ENCODE data around the gene MEGF10. TPM values are rescaled to one million over a fixed set of nuclear protein-coding genes. Genes with fewer than 3 reads are reported as not detected.

MEGF10 gene
- total and polyA plus RNA-seq, 2 experiments from 2014 or later = not detected

GRCh38 chr5:127404190-127404589 is 113.6 kb downstream of the MEGF10 start:
- no peak for TF ChIP-seq EZH2phosphoT487 (IDR thresholded peaks at IDR 0.05; ENCODE audit: insufficient read depth, low read depth)
- TF ChIP-seq EZH2 (IDR thresholded peaks at IDR 0.05; ENCODE audit: insufficient read depth, poor library complexity, severe bottlenecking) = no peak
- 87 to 88% methylated on average over 3 of the region's 3 CpGs for WGBS, 2 experiments (ENCODE audit: low coverage in 1 of 2, low lambda C conversion rate in 2 of 2, missing lambda C conversion rate in 2 of 2)
- in situ Hi-C loops (cut with MboI) = no loop called here

DNA sequence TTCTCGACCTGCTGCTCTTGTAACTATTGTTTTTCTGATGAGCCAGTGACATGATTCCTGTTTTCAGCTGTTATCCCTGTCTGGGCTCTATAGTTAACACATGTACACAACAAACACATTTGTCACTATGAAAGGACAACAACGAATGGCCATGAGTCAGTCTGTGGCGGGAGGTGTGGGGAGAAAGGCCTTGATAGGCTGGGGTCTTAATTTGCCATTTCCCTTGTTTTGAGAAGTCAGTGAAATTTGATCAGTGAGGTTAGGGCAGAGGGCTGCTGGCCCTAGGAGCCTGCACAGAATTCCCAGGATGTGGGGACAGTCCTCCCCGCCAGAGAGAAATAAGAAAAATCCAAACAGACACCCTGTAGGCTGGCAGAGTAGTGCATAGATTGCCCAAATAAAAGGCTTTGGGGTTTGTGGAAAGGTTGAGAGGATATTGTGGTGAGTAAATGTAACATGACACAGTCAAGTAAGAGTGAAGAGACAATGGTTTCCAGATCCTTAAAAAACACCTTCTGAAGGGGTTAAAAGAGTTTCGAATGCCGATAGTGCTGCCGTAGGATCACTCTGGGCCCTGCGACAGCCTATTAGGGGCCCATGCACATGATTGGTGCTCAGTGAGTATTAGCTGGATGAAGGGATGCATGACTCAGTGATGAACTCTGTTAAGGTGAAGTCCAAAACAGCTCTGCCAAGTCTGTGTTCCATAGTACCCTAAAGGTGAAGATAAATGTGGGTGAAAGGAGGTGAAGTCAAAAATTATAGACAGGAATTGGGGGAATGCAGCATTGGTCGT is 115.9 kb downstream of the MEGF10 start:
- H3K9me3 ChIP-seq (ENCODE audit: low read depth) = no peaks in the 10 kb centered on the region
- in situ Hi-C loops (cut with MboI) = no loop called here
- DNase-seq = no peak

More at GRCh38 chr5:127404190-127404589, 113.6 kb downstream of the MEGF10 start:
- Histone ChIP-seq H3F3A (ENCODE audit: insufficient read depth) (no peaks in the 10 kb centered on the region), H2AFZ (no peak overlapping the region), H3K9me2 (ENCODE audit: insufficient read depth) (no peaks in the 10 kb centered on the region), H3K9me3 (ENCODE audit: low read depth) (no peaks in the 10 kb centered on the region), H3K9ac (no peak overlapping the region), H3K79me2 (ENCODE audit: insufficient read depth) (no peaks in the 10 kb centered on the region), H3K36me3 (ENCODE audit: low read depth) (no peaks in the 10 kb centered on the region), H3K4me2 (ENCODE audit: unreplicated experiment) (no peak overlapping the region), H3K4me3 (no peak overlapping the region), H3K27ac (no peak overlapping the region), H4K20me1 (ENCODE audit: insufficient read depth) (no peaks in the 10 kb centered on the region), H3K4me1 (ENCODE audit: insufficient read depth) (peaks cover 4% of the 10 kb centered on the region), H3K27me3 (replicated peaks; ENCODE audit: insufficient read depth) (peaks cover 13% of the 10 kb centered on the region; the same call in 1 of the 2 replicates)
- DNase-seq = no peak

GRCh38 chr5:127409246-127409917 is 118.8 kb downstream of the MEGF10 start:
- peak; percentile 49 for DNase-seq
- H3K4me3 ChIP-seq = peak overlapping the region; percentile 51
- peak overlapping the region; percentile 89 for H2AFZ ChIP-seq
- no peak overlapping the region for H3K27ac ChIP-seq
- 8 to 9% methylated on average over 10 of the region's 10 CpGs for WGBS, 2 experiments (ENCODE audit: low coverage in 1 of 2, low lambda C conversion rate in 2 of 2, missing lambda C conversion rate in 2 of 2)
- peaks cover 4% of the 10 kb centered on the region; the same call in 1 of the 2 replicates for H3F3A ChIP-seq (ENCODE audit: insufficient read depth)
- H3K79me2 ChIP-seq (ENCODE audit: insufficient read depth) = no peaks in the 10 kb centered on the region
- H4K20me1 ChIP-seq (ENCODE audit: insufficient read depth) = no peaks in the 10 kb centered on the region
- no peaks in the 10 kb centered on the region for H3K9me3 ChIP-seq (ENCODE audit: low read depth)
- H3K36me3 ChIP-seq (ENCODE audit: low read depth) = no peaks in the 10 kb centered on the region
- in situ Hi-C loops (cut with MboI) = no loop called here
- H3K9ac ChIP-seq = peak overlapping the region; percentile 27; the same call in 1 of the 2 replicates
- no peaks in the 10 kb centered on the region for H3K9me2 ChIP-seq (ENCODE audit: insufficient read depth)
- TF ChIP-seq EZH2phosphoT487 (IDR thresholded peaks at IDR 0.05; ENCODE audit: insufficient read depth, low read depth) (no peak), EZH2 (IDR thresholded peaks at IDR 0.05; ENCODE audit: insufficient read depth, poor library complexity, severe bottlenecking) (no peak)
- no peaks in the 10 kb centered on the region for H3K27me3 ChIP-seq (replicated peaks; ENCODE audit: insufficient read depth)
- H3K4me2 ChIP-seq (ENCODE audit: unreplicated experiment) = peak overlapping the region; percentile 67
- H3K4me1 ChIP-seq (ENCODE audit: insufficient read depth) = peaks cover 12% of the 10 kb centered on the region

More for the DNA sequence above, 115.9 kb downstream of the MEGF10 start:
- Histone ChIP-seq H3K4me1 (ENCODE audit: insufficient read depth) (peaks cover 12% of the 10 kb centered on the region), H2AFZ (no peak overlapping the region), H3K79me2 (ENCODE audit: insufficient read depth) (no peaks in the 10 kb centered on the region), H3K9ac (no peak overlapping the region), H3K4me2 (ENCODE audit: unreplicated experiment) (no peak overlapping the region), H3K9me2 (ENCODE audit: insufficient read depth) (no peaks in the 10 kb centered on the region), H3K27me3 (replicated peaks; ENCODE audit: insufficient read depth) (no peaks in the 10 kb centered on the region), H3K36me3 (ENCODE audit: low read depth) (no peaks in the 10 kb centered on the region), H3F3A (ENCODE audit: insufficient read depth) (peaks cover 4% of the 10 kb centered on the region; the same call in 1 of the 2 replicates), H3K27ac (no peak overlapping the region), H4K20me1 (ENCODE audit: insufficient read depth) (no peaks in the 10 kb centered on the region), H3K4me3 (no peak overlapping the region)
- WGBS, 2 experiments (ENCODE audit: low coverage in 1 of 2, low lambda C conversion rate in 2 of 2, missing lambda C conversion rate in 2 of 2) = 81 to 84% methylated on average over 9 of the region's 9 CpGs
- TF ChIP-seq EZH2phosphoT487 (IDR thresholded peaks at IDR 0.05; ENCODE audit: insufficient read depth, low read depth) (no peak), EZH2 (IDR thresholded peaks at IDR 0.05; ENCODE audit: insufficient read depth, poor library complexity, severe bottlenecking) (no peak)

DNA sequence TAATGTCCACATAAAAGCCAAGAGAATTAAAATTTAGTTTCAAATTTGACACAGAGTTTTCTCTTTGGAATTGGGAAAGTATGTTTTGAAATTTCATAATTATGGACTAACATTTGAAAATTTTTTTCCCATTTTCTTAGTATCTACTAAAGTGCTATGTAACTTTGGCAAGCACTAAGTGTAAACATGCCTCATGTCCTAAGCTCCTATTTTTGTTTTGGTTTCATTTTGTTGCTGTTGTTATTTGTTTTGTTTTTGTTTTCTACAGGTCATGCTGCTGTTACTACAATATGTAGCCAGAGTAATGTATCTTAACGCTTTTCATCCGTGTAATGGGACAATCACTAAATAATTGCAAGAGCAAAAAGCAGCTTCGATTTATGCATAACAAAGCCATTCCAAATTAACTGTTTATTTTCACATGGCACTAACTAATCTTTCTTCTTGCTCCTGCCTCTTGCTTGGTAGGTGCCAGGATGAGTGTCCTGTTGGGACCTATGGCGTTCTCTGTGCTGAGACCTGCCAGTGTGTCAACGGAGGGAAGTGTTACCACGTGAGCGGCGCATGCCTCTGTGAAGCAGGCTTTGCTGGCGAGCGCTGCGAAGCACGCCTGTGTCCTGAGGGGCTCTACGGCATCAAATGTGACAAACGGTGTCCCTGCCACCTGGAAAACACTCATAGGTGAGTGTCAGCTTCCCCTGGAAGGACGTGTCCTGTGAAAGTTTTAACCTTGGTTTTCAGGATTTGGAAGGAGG is 119.5 kb downstream of the MEGF10 start:
- Histone ChIP-seq H3K9me2 (ENCODE audit: insufficient read depth) (no peaks in the 10 kb centered on the region), H3K9ac (no peak overlapping the region), H3F3A (ENCODE audit: insufficient read depth) (peaks cover 4% of the 10 kb centered on the region; the same call in 1 of the 2 replicates), H3K27ac (no peak overlapping the region), H3K4me3 (peak overlapping the region; percentile 51), H3K9me3 (ENCODE audit: low read depth) (no peaks in the 10 kb centered on the region), H4K20me1 (ENCODE audit: insufficient read depth) (no peaks in the 10 kb centered on the region), H3K79me2 (ENCODE audit: insufficient read depth) (no peaks in the 10 kb centered on the region), H3K27me3 (replicated peaks; ENCODE audit: insufficient read depth) (no peaks in the 10 kb centered on the region), H2AFZ (peak overlapping the region; percentile 89), H3K36me3 (ENCODE audit: low read depth) (no peaks in the 10 kb centered on the region), H3K4me2 (ENCODE audit: unreplicated experiment) (peak overlapping the region; percentile 67), H3K4me1 (ENCODE audit: insufficient read depth) (peaks cover 12% of the 10 kb centered on the region)
- peak; percentile 18 for DNase-seq
- TF ChIP-seq EZH2 (IDR thresholded peaks at IDR 0.05; ENCODE audit: insufficient read depth, poor library complexity, severe bottlenecking) (no peak), EZH2phosphoT487 (IDR thresholded peaks at IDR 0.05; ENCODE audit: insufficient read depth, low read depth) (no peak)
- in situ Hi-C loops (cut with MboI) = no loop called here
- WGBS, 2 experiments (ENCODE audit: low coverage in 1 of 2, low lambda C conversion rate in 2 of 2, missing lambda C conversion rate in 2 of 2) = 69 to 72% methylated on average over 15 of the region's 15 CpGs

Data from GM23248 (cell line).